H1 (cell line): ENCODE results near the gene TMEM108. TPM values are rescaled to one million over a fixed set of nuclear protein-coding genes. Genes with fewer than 3 reads are reported as not detected.

Source experiments
- BRCA1 ChIP-seq: IDR thresholded peaks from 2 replicates; pipeline ENCODE4 v1.6.1; 2012; ENCODE audit warnings: low read depth, low read length, improper control_type of control experiment
- CHD2 ChIP-seq: IDR thresholded peaks from 2 replicates; pipeline ENCODE4 v1.6.1; 2012; ENCODE audit warnings: low read length, improper control_type of control experiment
- polyA plus RNA-seq, 7 experiments: library from polyadenylated mRNA; depleted of rRNA in 3 of 7; stranded (reverse) in 5 of 7; unstranded in 2 of 7; fragments of >200 nt in 5 of 7; fragments of 200-250 nt in 2 of 7; gene quantifications; 1 replicate in 5 of 7; 2 replicates in 1 of 7; 4 replicates in 1 of 7; pipeline versions ENCODE4 v1.2.1 to v1.2.3, GENCODE V29; 2011 to 2013; ENCODE audit warnings: missing spikeins in 2 of 7, mixed read lengths in 2 of 7
- total RNA-seq: library from RNA; stranded (reverse); fragmentation: NEBNext Ultra II Directional; extraction: Animal tissue kit (Norgen Biotek cat#: 25700); gene quantifications from 2 replicates; pipeline ENCODE4 v1.2.1, GENCODE V29; 2021

Gene TMEM108
- total and polyA plus RNA-seq, 2 of the 8 experiments (the other 6 are each of a cell fraction or from before 2014, with no cell fraction given), result 14.3 to 16.2 TPM

DNA sequence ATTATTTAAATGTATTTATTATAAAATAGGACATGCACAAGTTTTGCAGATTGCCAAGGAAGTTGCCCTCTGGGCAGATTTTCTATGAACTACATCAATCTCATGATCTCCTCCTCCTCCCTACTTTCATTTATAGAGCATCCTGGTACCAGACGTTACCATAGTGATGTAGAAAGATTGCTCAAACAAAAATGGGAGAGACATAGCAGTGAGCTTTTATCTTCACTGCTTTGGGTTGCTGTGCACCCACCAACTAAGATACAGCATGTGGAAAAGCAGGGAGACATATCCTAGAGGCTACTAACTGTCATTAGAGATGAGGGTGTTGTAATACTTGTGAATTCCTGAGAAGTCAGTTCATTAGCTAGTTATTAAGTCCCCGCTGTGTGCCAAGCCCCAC lies 224.1 kb downstream of the TMEM108 start (continued):
- TF ChIP-seq BRCA1 (no peak), CHD2 (no peak)
